Ureter (tissue), 1 donor: ENCODE measurements around the gene RIPK1. TPM values are rescaled to one million over a fixed set of nuclear protein-coding genes. Genes with fewer than 3 reads are reported as not detected.

ENCODE experiments used
- DNase-seq: peaks from one replicate; pipeline ENCODE4 v3.0.0-alpha.2; 2020; ENCODE audit warnings: low spot score
- total RNA-seq: library from RNA; stranded (reverse); gene quantifications from one replicate; pipeline ENCODE4 v1.2.4, GENCODE V29; 2023
- donor health status: DM: yes; HTN: yes; CAD: no.

The RIPK1 gene
- total RNA-seq, 1 donor from 2014 or later, result 28.4 TPM

GRCh38 chr6:3085074-3085473, 16.8 kb downstream of the RIPK1 start:
- DNase-seq, result no peak

- DNase-seq, result no peak
Measured at GRCh38 chr6:3086282-3086946, 18.1 kb downstream of the RIPK1 start.

- DNase-seq, result no peak
Measured at GRCh38 chr6:3088446-3088845, 20.2 kb downstream of the RIPK1 start.

GRCh38 chr6:3088968-3089367, 20.7 kb downstream of the RIPK1 start:
- DNase-seq, result no peak

- DNase-seq, result no peak
Measured at GRCh38 chr6:3090013-3090412, 21.7 kb downstream of the RIPK1 start.

GRCh38 chr6:3094815-3095214, 26.5 kb downstream of the RIPK1 start:
- no peak for DNase-seq

GRCh38 chr6:3102875-3103274, 34.6 kb downstream of the RIPK1 start:
- no peak for DNase-seq

- DNase-seq, result no peak
Measured at GRCh38 chr6:3108746-3109414, 40.6 kb downstream of the RIPK1 start.

GRCh38 chr6:3109761-3110160, 41.5 kb downstream of the RIPK1 start:
- no peak for DNase-seq

- no peak for DNase-seq
Measured at GRCh38 chr6:3114377-3114776, 46.1 kb downstream of the RIPK1 start.

GRCh38 chr6:3117912-3118352, 49.6 kb downstream of the RIPK1 start:
- DNase-seq, result no peak

GRCh38 chr6:3118353-3119039, 50.2 kb downstream of the RIPK1 start, which contains the start of gene BPHL:
Gene BPHL, plus strand, starts transcription at chr6:3118711. Its CDS starts 30 bp downstream, at chr6:3118741.
- peak; percentile 99 for DNase-seq

GRCh38 chr6:3119040-3119723, 50.9 kb downstream of the RIPK1 start:
- DNase-seq, result no peak

GRCh38 chr6:3120765-3121089, 52.4 kb downstream of the RIPK1 start:
- no peak for DNase-seq

GRCh38 chr6:3122823-3123182, 54.5 kb downstream of the RIPK1 start:
- no peak for DNase-seq

- no peak for DNase-seq
Measured at GRCh38 chr6:3124667-3125066, 56.4 kb downstream of the RIPK1 start.

- no peak for DNase-seq
Measured at GRCh38 chr6:3125815-3126214, 57.5 kb downstream of the RIPK1 start.

GRCh38 chr6:3128356-3129108, 60.2 kb downstream of the RIPK1 start:
- DNase-seq, result no peak

GRCh38 chr6:3131695-3132094, 63.4 kb downstream of the RIPK1 start:
- DNase-seq, result no peak

GRCh38 chr6:3133515-3133914, 65.2 kb downstream of the RIPK1 start:
- DNase-seq, result no peak

GRCh38 chr6:3135668-3136291, 67.5 kb downstream of the RIPK1 start:
- DNase-seq, result no peak
